H1 (cell line): ENCODE results near the gene EGFLAM. TPM values are rescaled to one million over a fixed set of nuclear protein-coding genes. Genes with fewer than 3 reads are reported as not detected.

Source experiments
- CTCF ChIA-PET: fragments of 300-600 bp; sonication (Branson Sonifier 250); formaldehyde crosslinking; loops from one replicate; lab custom pipeline; 2021; ENCODE audit not compliant: partially characterized antibody; lab: Charles Lee
- POLR2A ChIA-PET: fragments of 300-600 bp; sonication (Branson Sonifier 250); formaldehyde crosslinking; loops from one replicate; lab custom pipeline; 2021; ENCODE audit warnings: inconsistent platforms; ENCODE audit not compliant: partially characterized antibody; lab: Charles Lee
- DNase-seq, 2 experiments: peaks; one replicate each; pipeline versions ENCODE4 v3.0.0 to v3.0.0-alpha.2; 2010 to 2022; ENCODE audit warnings: low spot score in 2 of 2, low read depth in 1 of 2, mixed read lengths in 1 of 2
- FAIRE-seq: peaks from 2 replicates; lab custom pipeline; 2011; peaks lifted over from hg19 to GRCh38; lab: Jason Lieb, UNC
- H2AFZ ChIP-seq: 2 replicates; pipeline ENCODE4 v1.8.1; 2012; ENCODE audit warnings: low read length, inconsistent platforms
- H2AK5ac ChIP-seq: 2 replicates; pipeline ENCODE4 v1.6.1; 2013; ENCODE audit warnings: low read depth, low read length
- H2BK120ac ChIP-seq: replicated peaks from 2 replicates; pipeline ENCODE3; 2013; ENCODE audit warnings: low read depth, low read length, inconsistent platforms
- H2BK12ac ChIP-seq: 2 replicates; pipeline ENCODE4 v1.6.1; 2013; ENCODE audit warnings: low read depth, low read length
- H2BK15ac ChIP-seq: 2 replicates; pipeline ENCODE4 v1.6.1; 2013; ENCODE audit warnings: low read length
- H2BK20ac ChIP-seq: 2 replicates; pipeline ENCODE4 v1.6.1; 2013; ENCODE audit warnings: low read length
- H2BK5ac ChIP-seq: 2 replicates; pipeline ENCODE4 v1.6.1; 2013; ENCODE audit warnings: low read depth, low read length
- H3K14ac ChIP-seq: 2 replicates; pipeline ENCODE4 v1.6.1; 2013; ENCODE audit warnings: inconsistent platforms; ENCODE audit not compliant: insufficient read length
- H3K18ac ChIP-seq: 2 replicates; pipeline ENCODE4 v1.6.1; 2013; ENCODE audit warnings: low read length; ENCODE audit errors: extremely low read depth
- H3K23ac ChIP-seq: 2 replicates; pipeline ENCODE4 v1.6.1; 2013; ENCODE audit warnings: inconsistent platforms; ENCODE audit not compliant: insufficient read length
- H3K23me2 ChIP-seq: 2 replicates; pipeline ENCODE4 v1.6.1; 2013; ENCODE audit warnings: low read depth, low read length
- H3K27ac ChIP-seq: 2 replicates; pipeline ENCODE4 v1.6.1; 2011; ENCODE audit warnings: low read depth, low read length, inconsistent platforms
- H3K27me3 ChIP-seq, 4 experiments: replicated peaks in 1 of 4; 1 replicate in 1 of 4; 2 replicates in 3 of 4; pipeline versions ENCODE4 v1.6.1 to v1.8.1; 2011 to 2013; ENCODE audit warnings: low read length in 3 of 4, mild to moderate bottlenecking in 3 of 4, inconsistent platforms in 2 of 4, mixed read lengths in 2 of 4, moderate library complexity in 1 of 4; ENCODE audit not compliant: control insufficient read depth in 3 of 4, insufficient read depth in 3 of 4; ENCODE audit errors: extremely low read depth in 1 of 4
- H3K36me3 ChIP-seq, 4 experiments: 2 replicates each; pipeline versions ENCODE4 v1.6.1 to v1.8.1; 2011 to 2013; ENCODE audit warnings: mild to moderate bottlenecking in 4 of 4, low read length in 3 of 4, moderate library complexity in 2 of 4, control low read depth in 1 of 4, inconsistent platforms in 1 of 4; ENCODE audit not compliant: insufficient read depth in 4 of 4, control insufficient read depth in 2 of 4
- H3K4ac ChIP-seq: replicated peaks from 2 replicates; pipeline ENCODE3; 2013; ENCODE audit warnings: low read length, low read depth, mixed read lengths, inconsistent platforms; ENCODE audit not compliant: insufficient read length
- H3K4me1 ChIP-seq, 4 experiments: replicated peaks in 1 of 4; 1 replicate in 1 of 4; 2 replicates in 3 of 4; pipeline versions ENCODE4 v1.6.1 to v1.8.1; 2011 to 2013; ENCODE audit warnings: low read length in 3 of 4, inconsistent platforms in 2 of 4, mixed read lengths in 1 of 4; ENCODE audit not compliant: insufficient read depth in 4 of 4, control insufficient read depth in 3 of 4
- H3K4me2 ChIP-seq, 2 experiments: 2 replicates each; pipeline versions ENCODE4 v1.6.1 to v1.8.1; 2011 to 2013; ENCODE audit warnings: low read depth in 2 of 2, low read length in 2 of 2, control low read depth in 1 of 2, inconsistent platforms in 1 of 2, mild to moderate bottlenecking in 1 of 2; ENCODE audit not compliant: insufficient read depth in 1 of 2
- H3K4me3 ChIP-seq, 4 experiments: fragments of 200-600, 300-600 bp in 1 of 4; sonication (generic), shearing (Covaris generic), sonication (Bioruptor Twin) in 1 of 4; 2 replicates each; pipeline versions ENCODE4 v1.5.1 to v1.8.1; 2011 to 2016; ENCODE audit warnings: low read length in 4 of 4, low read depth in 3 of 4, control low read depth in 2 of 4, inconsistent platforms in 2 of 4, mild to moderate bottlenecking in 2 of 4, mixed read lengths in 1 of 4, moderate library complexity in 1 of 4; ENCODE audit not compliant: insufficient read depth in 2 of 4; ENCODE audit errors: extremely low read depth in 1 of 4
- H3K56ac ChIP-seq: replicated peaks from 2 replicates; pipeline ENCODE3; 2013; ENCODE audit warnings: low read depth, mild to moderate bottlenecking, mixed read lengths, low read length, inconsistent platforms; ENCODE audit not compliant: insufficient read length
- H3K79me1 ChIP-seq: 2 replicates; pipeline ENCODE4 v1.6.1; 2013; ENCODE audit warnings: low read depth, low read length, control low read depth
- H3K79me2 ChIP-seq, 2 experiments: 2 replicates each; pipeline versions ENCODE4 v1.6.1 to v1.8.1; 2012 to 2013; ENCODE audit warnings: low read length in 2 of 2, mild to moderate bottlenecking in 2 of 2, inconsistent platforms in 1 of 2; ENCODE audit not compliant: insufficient read depth in 2 of 2, control insufficient read depth in 1 of 2
- H3K9ac ChIP-seq, 4 experiments: replicated peaks in 1 of 4; 1 replicate in 1 of 4; 2 replicates in 3 of 4; pipeline versions ENCODE4 v1.6.1 to v1.8.1; 2011 to 2013; ENCODE audit warnings: low read depth in 3 of 4, low read length in 3 of 4, control low read depth in 2 of 4, mild to moderate bottlenecking in 2 of 4, moderate library complexity in 2 of 4, inconsistent platforms in 1 of 4; ENCODE audit errors: extremely low read depth in 1 of 4
- H3K9me3 ChIP-seq, 2 experiments: 2 replicates each; pipeline versions ENCODE4 v1.6.1 to v1.8.1; 2012 to 2013; ENCODE audit warnings: mild to moderate bottlenecking in 2 of 2, moderate library complexity in 2 of 2, control low read depth in 1 of 2, inconsistent platforms in 1 of 2, low read depth in 1 of 2, low read length in 1 of 2, mixed read lengths in 1 of 2; ENCODE audit not compliant: insufficient read depth in 2 of 2
- H4K20me1 ChIP-seq, 2 experiments: replicated peaks in 1 of 2; 2 replicates each; pipeline versions ENCODE3 to v1.8.1; 2011 to 2013; ENCODE audit warnings: inconsistent platforms in 2 of 2, low read length in 2 of 2, mild to moderate bottlenecking in 1 of 2; ENCODE audit not compliant: insufficient read depth in 2 of 2, control insufficient read depth in 1 of 2
- H4K5ac ChIP-seq: 2 replicates; pipeline ENCODE4 v1.6.1; 2013; ENCODE audit warnings: low read length, low read depth, mixed read lengths, inconsistent platforms; ENCODE audit not compliant: insufficient read length
- H4K8ac ChIP-seq: 2 replicates; pipeline ENCODE4 v1.8.0; 2013; ENCODE audit warnings: mild to moderate bottlenecking, moderate library complexity, low read length, inconsistent platforms; ENCODE audit not compliant: insufficient read depth; ENCODE audit errors: extremely low read depth
- H4K91ac ChIP-seq: replicated peaks from 2 replicates; pipeline ENCODE3; 2013; ENCODE audit warnings: low read length, mixed read lengths, inconsistent platforms; ENCODE audit not compliant: insufficient read length
- ASH2L ChIP-seq: fragments of 200-600, 300-600 bp; sonication (generic); IDR thresholded peaks from one replicate; pipeline ENCODE4 v1.7.1; 2017; ENCODE audit warnings: low read length
- POLR2AphosphoS5 ChIP-seq: IDR thresholded peaks from 2 replicates; pipeline ENCODE4 v1.6.1; 2011; ENCODE audit warnings: low read depth, low read length
- TCF12 ChIP-seq: IDR thresholded peaks from 2 replicates; pipeline ENCODE4 v1.6.1; 2011; ENCODE audit warnings: low read depth, mild to moderate bottlenecking, low read length
- WGBS, 2 experiments: shearing (Covaris generic) in 1 of 2; methylation state at CpG; one replicate each; pipeline versions ENCODE4 v1.1.6 to v1.1.7; 2013 to 2015; ENCODE audit warnings: low lambda C conversion rate in 2 of 2, mixed read lengths in 2 of 2, inconsistent platforms in 1 of 2, low coverage in 1 of 2, missing lambda C conversion rate in 1 of 2; ENCODE audit not compliant: insufficient replicate concordance in 2 of 2, insufficient coverage in 1 of 2, insufficient read length in 1 of 2; ENCODE audit errors: extremely low coverage in 1 of 2, missing lambda C conversion rate in 1 of 2; 5-methylcytosine and 5-hydroxymethylcytosine counted together
- polyA plus RNA-seq, 7 experiments: library from polyadenylated mRNA; depleted of rRNA in 3 of 7; stranded (reverse) in 5 of 7; unstranded in 2 of 7; fragments of >200 nt in 5 of 7; fragments of 200-250 nt in 2 of 7; gene quantifications; 1 replicate in 5 of 7; 2 replicates in 1 of 7; 4 replicates in 1 of 7; pipeline versions ENCODE4 v1.2.1 to v1.2.3, GENCODE V29; 2011 to 2013; ENCODE audit warnings: missing spikeins in 2 of 7, mixed read lengths in 2 of 7
- total RNA-seq: library from RNA; stranded (reverse); fragmentation: NEBNext Ultra II Directional; extraction: Animal tissue kit (Norgen Biotek cat#: 25700); gene quantifications from 2 replicates; pipeline ENCODE4 v1.2.1, GENCODE V29; 2021

The EGFLAM gene
- total and polyA plus RNA-seq, 2 of the 8 experiments (the other 6 are each of a cell fraction or from before 2014, with no cell fraction given), result 0.20 to 0.24 TPM

DNA sequence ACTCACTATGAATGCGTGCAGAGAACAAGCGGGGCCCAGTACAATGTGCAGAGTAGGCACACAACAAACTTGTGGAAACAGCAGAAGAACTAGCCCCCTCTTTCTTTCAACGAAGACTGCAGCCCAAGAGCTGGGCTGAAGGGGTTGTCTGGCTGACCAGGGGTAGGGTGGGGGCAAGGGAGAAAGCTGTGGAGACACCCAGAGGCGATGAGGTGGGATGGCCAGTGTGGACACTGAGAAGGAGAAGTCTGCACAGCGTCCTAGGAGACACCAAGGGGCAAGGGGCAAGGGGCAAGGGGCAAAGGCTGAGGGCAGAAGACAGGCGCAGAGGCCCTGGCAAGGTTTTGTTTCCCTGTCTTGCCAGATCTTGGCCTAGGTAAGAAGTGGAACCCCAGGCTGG lies 235.8 kb downstream of the EGFLAM start:
- Histone ChIP-seq H2BK15ac (no peak overlapping the region), H3K4me1 (no peaks in the 10 kb centered on the region), H3K14ac (no peak overlapping the region), H4K20me1 (no peaks in the 10 kb centered on the region), H4K5ac (no peak overlapping the region), H3K23me2 (no peaks in the 10 kb centered on the region), H2BK20ac (no peak overlapping the region), H3K36me3 (peaks cover 0 to 5% (median 0%) of the 10 kb centered on the region in 4 experiments; a peak in 1 of 8 replicates), H3K79me2 (no peaks in the 10 kb centered on the region), H3K23ac (no peak overlapping the region), H3K27ac (no peak overlapping the region), H4K91ac (no peak overlapping the region), H2BK12ac (no peak overlapping the region), H3K4me2 (no peak overlapping the region), H3K4ac (no peak overlapping the region), H3K9me3 (no peaks in the 10 kb centered on the region), H2BK5ac (no peak overlapping the region), H2AFZ (no peak overlapping the region), H3K18ac (no peak overlapping the region), H3K27me3 (no peaks in the 10 kb centered on the region), H3K4me3 (no peak overlapping the region), H2AK5ac (no peak overlapping the region), H4K8ac (no peak overlapping the region), H3K56ac (no peak overlapping the region), H3K79me1 (no peaks in the 10 kb centered on the region), H3K9ac (no peak overlapping the region), H2BK120ac (no peak overlapping the region)
- TF ChIP-seq POLR2AphosphoS5, result no peak
- no peak for TF ChIP-seq ASH2L
- no peak for TF ChIP-seq TCF12
- no peak for FAIRE-seq
- no peak for DNase-seq
- ChIA-PET CTCF (no interaction called here), POLR2A (no interaction called here)
- WGBS, 2 experiments, result 90% methylated on average over 6 of the region's 6 CpGs; no CpG with 5 or more reads in 1 of the 2 experiments
